ENCODE data around the gene CCDC106.

CCDC106 gene

DNA sequence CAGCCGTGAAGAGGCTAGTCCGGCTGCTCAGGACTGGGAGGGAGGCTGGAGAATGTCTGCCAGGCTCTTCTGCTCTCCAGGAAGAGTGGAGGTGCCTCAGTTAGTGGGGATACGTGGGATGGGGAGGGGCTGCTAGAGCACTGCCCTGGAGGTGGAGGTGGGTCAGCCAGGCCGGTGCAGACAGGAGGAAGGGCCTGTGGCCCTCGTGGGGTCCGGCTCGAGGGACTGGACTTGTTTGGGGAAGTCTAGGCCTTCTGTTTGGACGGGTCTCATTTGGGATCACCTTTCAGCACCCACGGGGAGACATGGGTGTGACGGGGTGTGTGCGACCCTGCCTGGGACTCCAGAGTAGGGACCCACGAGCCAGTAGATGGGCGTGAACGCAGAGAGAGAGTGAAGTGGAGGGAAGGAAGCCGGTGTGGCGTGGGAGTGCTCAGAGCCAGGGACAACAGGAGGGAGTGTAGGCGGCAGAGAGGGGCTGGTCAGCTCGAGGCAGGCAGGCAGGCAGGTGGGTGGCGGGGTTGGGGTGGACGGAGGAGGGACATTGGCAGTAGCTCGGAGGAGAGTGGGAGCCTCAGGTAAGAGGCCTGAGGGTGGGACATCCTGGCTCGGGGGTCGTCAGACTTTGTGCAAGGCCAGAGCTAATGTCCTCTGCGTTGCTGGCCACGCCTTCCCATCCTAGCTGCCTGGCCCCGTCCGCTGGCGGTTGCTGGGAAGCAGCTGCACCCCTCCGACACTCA, 38.5 kb downstream of the CCDC106 start:
- DNase-seq = no peak

DNA sequence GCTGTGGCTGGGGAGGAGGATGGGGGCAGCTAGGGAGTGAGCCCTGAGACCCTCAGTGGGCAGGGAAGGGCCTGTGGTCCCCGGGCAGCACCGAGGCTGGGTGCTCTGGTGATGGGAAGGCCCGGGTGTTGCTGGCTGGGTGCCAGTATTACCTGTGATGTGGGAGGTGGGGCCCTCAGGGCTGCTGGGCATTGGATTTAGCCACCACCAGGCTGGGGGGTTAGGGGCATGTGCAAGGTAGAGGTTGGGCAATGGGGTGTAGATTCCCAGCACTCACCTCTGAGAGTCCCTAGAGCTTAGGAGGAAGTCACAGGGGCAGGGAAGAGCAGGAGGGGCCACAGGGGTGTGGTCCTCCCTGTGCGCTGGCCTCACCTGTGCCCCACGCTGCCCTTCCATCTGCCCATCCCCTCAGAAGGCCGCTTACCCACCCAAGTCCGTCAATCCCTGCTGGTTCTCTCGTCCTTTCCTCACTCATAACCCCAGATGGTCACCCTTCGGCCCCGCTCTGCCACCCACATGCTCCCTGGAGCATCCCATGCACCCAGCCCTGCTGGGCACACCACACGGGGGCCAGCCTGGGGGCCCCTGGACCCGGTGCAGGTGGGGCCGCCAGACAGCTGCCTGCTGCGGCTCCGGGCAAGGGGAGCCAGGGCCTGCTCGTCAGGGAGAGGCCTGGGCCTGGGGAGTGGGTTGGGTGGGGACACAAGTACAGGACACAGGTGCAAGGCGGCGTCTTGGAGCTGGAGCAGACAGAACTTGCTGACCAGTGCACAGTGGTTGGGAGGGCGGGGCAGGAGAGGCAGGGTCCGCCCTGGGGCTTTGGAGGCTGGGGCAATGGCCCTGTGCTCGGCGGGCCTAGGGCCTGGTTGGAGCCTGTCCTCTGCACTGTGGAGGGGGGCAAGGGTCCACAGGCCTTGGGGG, 39.5 kb downstream of the CCDC106 start:
- DNase-seq = no peak

DNA sequence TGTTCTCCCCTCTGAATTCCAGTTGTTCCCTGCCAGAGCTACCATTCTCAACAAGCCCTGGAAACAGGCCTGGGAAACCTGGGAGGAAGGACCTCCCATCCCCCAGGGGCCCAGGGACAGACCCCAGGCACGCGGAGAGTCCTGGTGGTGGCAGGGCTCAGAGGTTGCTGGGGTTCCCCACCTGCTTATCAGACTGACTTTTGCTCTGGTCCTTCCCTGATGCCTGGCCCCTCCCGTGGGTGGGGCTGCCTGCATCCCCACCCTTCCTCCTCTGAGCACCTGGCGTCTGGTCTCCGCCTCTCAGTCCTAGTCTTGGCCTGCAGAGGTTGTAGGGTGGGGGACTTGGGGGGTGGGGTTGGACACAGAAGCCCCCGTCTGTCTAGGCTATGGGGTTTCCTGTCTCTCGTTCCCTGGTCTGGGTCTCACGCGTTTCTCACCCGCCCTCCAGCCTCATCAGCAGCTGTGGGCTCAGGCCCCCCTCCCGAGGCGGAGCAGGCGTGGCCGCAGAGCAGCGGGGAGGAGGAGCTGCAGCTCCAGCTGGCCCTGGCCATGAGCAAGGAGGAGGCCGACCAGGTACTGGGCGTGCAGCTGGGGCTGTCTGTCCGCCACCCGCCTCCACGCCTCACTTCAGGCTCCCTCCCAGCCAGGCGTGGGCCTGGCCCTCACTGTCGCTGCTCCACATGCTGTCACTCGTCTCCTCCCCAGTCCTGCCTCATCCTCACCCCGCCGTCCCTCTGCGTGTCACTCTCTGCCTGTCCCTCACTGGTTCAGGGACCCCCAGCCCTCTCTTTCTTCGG, 40.6 kb downstream of the CCDC106 start:
- no peak for DNase-seq

- DNase-seq = no peak
Measured at GRCh38 chr19:55689411-55690108, 41.5 kb downstream of the CCDC106 start.

DNA sequence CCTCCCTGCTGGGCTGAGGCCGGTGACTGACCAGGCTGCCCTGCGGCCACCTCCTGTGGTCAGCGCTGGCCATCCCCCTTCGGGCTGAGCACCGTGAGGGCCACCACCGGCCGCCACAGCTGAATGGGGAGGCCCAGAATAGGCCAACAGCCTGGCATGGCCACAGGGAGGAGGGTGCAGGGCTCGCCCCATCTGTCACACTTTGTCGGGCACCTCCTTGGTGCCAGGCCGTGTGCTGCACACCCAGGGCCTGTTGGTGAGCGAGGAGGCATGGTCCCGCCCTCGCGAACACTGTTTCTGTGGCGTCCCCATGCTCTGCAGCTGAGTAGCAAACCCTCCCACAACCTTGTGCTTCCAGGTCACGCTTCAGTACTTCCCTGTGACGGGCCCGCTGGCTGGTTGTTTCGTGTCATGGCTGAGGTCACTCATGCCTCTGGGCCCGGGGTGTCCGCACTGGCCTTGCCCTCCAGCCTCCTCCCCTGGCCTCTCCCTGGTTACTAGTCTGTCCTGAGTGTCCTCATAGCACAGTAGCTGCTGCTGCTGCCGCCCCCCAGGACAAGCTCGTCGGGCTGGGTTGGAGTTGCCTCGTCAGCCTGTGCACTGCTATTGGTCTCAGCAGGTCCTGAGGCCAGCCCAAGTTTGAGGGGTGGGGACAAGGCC, 42.2 kb downstream of the CCDC106 start:
- no peak for DNase-seq

GRCh38 chr19:55690769-55691545, 42.9 kb downstream of the CCDC106 start:
- DNase-seq = no peak

DNA sequence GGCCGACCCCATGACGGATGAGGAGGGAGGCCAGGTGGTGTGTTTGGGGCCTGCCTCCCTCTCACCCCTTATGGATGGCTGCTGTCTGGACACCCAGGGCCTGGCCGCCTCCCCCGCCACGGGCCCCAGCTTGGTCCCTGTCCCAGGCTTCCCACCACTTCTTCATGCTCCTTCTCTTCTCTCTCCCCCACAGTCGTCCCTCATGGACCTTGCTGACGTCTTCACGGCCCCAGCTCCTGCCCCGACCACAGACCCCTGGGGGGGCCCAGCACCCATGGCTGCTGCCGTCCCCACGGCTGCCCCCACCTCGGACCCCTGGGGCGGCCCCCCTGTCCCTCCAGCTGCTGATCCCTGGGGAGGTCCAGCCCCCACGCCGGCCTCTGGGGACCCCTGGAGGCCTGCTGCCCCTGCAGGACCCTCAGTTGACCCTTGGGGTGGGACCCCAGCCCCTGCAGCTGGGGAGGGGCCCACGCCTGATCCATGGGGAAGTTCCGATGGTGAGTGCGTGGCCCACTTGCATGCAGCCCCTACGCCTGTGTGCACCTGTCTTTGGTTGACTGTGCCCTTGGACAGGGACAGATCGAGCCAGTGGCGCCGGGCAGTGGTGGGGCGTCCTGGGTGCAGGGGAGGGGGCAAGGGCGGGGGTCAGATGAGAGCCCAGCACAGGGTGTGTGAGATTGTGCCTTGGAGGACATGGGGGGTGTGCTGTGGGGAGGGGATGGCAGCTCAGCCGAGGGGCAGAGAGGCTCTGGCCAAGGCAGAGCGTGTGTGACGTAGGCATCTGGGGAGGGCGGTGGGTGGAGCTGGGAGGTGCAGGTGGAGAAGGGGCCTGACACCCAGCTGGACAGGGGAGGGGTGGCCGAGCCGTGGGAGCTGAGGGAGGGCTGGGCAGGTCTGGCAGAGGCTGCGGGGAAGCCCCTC, 43.8 kb downstream of the CCDC106 start:
- no peak for DNase-seq

DNA sequence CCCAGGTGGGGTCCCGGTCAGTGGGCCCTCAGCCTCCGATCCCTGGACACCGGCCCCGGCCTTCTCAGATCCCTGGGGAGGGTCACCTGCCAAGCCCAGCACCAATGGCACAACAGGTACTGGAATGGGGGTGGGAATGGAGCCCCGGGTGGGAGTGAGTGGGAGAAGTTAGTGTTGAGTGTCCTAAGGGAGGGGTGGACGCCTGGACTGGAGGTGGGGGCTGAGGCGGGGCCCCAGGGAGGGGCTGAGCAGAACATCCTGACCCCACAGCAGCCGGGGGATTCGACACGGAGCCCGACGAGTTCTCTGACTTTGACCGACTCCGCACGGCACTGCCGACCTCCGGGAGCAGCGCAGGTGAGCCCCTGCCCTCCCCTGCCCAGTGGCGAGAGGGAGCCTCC, 44.7 kb downstream of the CCDC106 start:
- DNase-seq = no peak

GRCh38 chr19:55693336-55693974, 45.4 kb downstream of the CCDC106 start:
- DNase-seq = no peak

- DNase-seq = no peak
Measured at GRCh38 chr19:55694241-55694655, 46.2 kb downstream of the CCDC106 start.

DNA sequence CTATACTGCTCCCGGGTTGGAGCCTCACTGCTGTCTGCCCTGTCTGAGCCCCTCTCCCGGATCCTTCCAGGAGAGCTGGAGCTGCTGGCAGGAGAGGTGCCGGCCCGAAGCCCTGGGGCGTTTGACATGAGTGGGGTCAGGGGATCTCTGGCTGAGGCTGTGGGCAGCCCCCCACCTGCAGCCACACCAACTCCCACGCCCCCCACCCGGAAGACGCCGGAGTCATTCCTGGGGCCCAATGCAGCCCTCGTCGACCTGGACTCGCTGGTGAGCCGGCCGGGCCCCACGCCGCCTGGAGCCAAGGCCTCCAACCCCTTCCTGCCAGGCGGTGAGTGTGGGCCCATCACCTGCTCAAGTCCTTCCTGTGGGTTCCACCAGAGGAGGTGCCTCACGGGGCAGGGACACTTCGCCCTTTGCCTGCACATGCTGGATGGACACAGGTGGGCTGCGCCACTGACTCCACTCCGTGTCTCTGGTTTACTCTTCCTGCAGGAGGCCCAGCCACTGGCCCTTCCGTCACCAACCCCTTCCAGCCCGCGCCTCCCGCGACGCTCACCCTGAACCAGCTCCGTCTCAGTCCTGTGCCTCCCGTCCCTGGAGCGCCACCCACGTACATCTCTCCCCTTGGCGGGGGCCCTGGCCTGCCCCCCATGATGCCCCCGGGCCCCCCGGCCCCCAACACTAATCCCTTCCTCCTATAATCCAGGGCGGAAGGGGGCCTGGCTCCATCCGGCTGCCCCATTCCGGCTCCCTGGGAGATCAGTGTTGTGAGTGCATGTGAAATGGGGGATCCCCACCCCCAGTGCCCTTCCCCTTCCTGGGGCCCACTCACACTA, 46.9 kb downstream of the CCDC106 start:
- DNase-seq = no peak

DNA sequence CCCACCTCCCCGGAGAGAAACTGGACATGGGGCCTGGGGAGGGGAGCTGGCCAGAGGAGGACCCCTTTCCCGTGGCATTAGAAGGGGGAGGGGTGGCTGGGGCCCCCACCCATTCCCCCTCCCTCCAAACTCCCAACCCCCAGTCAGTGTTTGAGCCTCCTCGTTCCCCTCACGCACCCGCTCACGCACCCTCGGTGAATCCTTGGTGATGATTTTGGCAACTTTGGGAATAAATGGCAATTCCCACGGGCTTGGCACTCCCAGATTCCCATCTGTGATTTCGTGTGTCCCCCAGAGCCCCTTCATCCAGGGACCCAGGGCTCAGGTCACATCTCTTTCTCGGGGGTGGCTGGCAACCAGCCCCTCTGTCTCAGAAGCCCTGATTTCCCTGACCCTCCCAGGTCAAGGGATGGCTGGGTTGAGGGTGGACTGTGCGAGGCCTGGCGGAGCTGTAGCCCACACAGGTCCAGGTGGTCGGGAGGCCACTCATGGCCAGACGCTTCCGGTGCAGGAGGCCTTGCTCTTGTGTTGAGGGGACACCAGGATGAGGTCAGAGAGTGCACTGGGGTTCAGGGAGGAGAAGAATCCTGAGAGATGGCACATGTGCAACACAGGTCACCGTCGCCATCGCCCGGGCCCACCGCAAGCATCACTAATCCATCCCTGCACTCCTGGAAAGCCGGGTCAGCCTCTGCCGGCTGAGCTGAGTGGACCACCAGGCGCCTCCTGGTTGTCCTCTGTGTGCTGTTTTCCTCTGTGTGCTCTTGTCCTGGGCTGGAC, 47.7 kb downstream of the CCDC106 start:
- DNase-seq = no peak

GRCh38 chr19:55696301-55697068, 48.5 kb downstream of the CCDC106 start:
- no peak for DNase-seq

DNA sequence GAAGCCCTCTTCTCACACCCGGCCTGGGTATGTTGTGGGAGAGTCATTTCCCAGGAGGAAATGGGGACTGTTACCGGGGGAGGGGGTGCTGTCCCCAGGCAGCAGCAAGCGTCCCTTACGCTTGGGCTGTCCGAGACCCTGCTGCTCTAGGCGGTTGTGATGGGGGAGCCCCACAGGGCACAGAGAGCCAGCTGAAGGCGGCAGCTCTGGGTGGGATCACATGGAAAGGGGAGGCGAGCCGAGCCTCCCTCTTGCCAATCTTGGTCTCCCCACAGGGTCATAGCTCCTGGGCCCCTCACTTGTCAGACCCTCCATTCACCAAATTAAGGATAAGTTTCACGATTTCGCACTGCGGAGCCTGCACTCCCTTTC, 49.0 kb downstream of the CCDC106 start:
- no peak for DNase-seq

GRCh38 chr19:55697698-55698097, 49.7 kb downstream of the CCDC106 start:
- DNase-seq = no peak

DNA sequence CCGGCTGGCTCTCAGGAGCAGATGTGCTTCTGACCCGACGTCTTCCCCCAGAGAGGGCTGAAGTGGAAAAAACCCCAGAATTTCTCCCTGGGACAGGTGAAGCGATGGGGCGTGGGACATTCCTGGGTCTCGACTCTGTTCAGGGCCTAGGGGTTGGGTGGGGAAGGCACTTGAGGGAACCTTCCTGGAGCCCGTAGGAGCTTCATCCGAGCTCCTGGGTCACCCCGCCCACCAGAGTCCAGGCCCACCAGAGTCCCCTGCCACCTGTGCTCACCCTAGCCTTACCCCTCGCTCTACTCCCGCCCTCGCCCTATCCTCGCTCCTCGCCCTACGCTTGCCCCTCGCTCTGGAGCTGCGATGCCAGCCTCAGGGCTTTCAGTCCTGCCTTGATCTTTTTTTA, 50.2 kb downstream of the CCDC106 start:
- no peak for DNase-seq

GRCh38 chr19:55699221-55699620, 51.2 kb downstream of the CCDC106 start:
- no peak for DNase-seq
